Endothelial cell (in vitro differentiated cells): ENCODE measurements around the gene CST9. TPM values are rescaled to one million over a fixed set of nuclear protein-coding genes. Genes with fewer than 3 reads are reported as not detected.

Experiments used
- DNase-seq: peaks from one replicate; pipeline ENCODE4 v3.0.0; 2021; ENCODE audit warnings: low spot score
- H3K27ac Mint-ChIP-seq: one replicate; pipeline ENCODE4 v1.8.0; 2021; ENCODE audit warnings: mixed read lengths, inconsistent platforms; ENCODE audit not compliant: unreplicated experiment
- H3K27me3 Mint-ChIP-seq: one replicate; pipeline ENCODE4 v1.8.0; 2021; ENCODE audit warnings: mild to moderate bottlenecking, moderate library complexity, mixed read lengths, inconsistent platforms; ENCODE audit not compliant: unreplicated experiment
- H3K36me3 Mint-ChIP-seq: one replicate; pipeline ENCODE4 v1.8.0; 2021; ENCODE audit warnings: mild to moderate bottlenecking, low read depth, mixed read lengths, inconsistent platforms; ENCODE audit not compliant: unreplicated experiment
- H3K4me1 Mint-ChIP-seq: one replicate; pipeline ENCODE4 v1.8.0; 2021; ENCODE audit warnings: mild to moderate bottlenecking, mixed read lengths, inconsistent platforms; ENCODE audit not compliant: unreplicated experiment
- H3K4me3 Mint-ChIP-seq: one replicate; pipeline ENCODE4 v1.8.0; 2021; ENCODE audit warnings: mild to moderate bottlenecking, mixed read lengths, inconsistent platforms; ENCODE audit not compliant: unreplicated experiment
- H3K9me3 Mint-ChIP-seq: one replicate; pipeline ENCODE4 v1.8.0; 2021; ENCODE audit warnings: mixed read lengths, inconsistent platforms; ENCODE audit not compliant: unreplicated experiment
- total RNA-seq: library from RNA; stranded (reverse); fragmentation: NEBNext Ultra II Directional; extraction: Animal tissue kit (Norgen Biotek cat#: 25700); gene quantifications from one replicate; pipeline ENCODE4 v1.2.1, GENCODE V29; 2021; ENCODE audit not compliant: unreplicated experiment
- TF ChIP-seq, protein P1 (sequence below): fragments of 200-600 bp; sonication (generic); IDR thresholded peaks from one replicate; pipeline ENCODE4 v1.5.0; 2021; ENCODE audit warnings: antibody characterized with exemption; ENCODE audit not compliant: unreplicated experiment

CST9 gene
- total RNA-seq, 1 donor from 2014 or later = not detected

DNA sequence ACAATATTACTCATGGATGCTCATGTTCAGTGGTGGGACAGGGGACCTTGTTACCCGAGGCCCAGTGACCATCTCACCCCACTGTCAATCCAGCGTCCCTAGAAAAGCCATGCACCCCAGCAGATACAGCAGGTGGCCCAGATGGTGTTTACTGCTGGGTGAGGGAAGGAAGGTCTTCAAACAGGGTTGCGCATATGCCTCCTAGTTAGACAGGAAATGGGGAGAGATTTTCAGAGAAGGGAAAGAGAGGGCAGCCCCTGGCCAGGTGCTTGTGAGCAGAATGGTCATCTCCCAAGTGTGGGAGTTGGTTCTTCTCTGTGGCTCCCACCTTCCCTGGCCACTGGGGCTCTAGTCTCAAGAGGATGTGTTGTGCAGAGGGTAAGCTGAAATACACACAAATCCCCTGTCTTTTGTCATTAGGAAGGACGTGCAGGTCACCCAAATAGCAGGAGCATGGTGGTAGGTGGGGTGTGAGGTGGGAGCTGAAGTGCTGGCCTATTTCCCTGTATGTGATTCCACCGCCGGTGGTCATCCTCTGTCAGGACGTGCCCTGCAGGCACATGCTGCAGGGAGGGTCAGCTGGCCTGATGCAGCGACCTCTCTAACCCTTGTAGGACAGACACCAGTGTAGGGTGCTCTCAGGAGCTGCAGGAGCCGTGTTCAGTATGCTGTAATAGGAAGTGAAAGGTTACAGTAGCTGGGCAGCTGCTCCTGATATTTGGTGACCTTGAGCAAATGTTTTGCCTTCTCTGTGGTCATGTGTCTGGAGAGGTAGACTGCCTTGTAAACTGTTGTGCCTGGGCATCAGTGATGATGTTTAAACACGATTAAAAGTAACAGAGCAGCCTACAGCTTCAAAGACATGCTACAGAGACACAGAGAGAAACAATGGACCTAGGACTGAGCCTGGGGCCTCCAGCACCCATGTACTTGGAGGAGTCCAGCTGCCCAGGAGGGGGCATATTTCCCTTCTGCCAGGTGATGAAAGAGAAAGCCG, 35.3 kb upstream of the CST9 start:
- peaks cover 15% of the 10 kb centered on the region for H3K4me1 Mint-ChIP-seq
- no peak for DNase-seq
- peaks cover 6% of the 10 kb centered on the region for H3K27me3 Mint-ChIP-seq
- TF ChIP-seq, protein P1, sequence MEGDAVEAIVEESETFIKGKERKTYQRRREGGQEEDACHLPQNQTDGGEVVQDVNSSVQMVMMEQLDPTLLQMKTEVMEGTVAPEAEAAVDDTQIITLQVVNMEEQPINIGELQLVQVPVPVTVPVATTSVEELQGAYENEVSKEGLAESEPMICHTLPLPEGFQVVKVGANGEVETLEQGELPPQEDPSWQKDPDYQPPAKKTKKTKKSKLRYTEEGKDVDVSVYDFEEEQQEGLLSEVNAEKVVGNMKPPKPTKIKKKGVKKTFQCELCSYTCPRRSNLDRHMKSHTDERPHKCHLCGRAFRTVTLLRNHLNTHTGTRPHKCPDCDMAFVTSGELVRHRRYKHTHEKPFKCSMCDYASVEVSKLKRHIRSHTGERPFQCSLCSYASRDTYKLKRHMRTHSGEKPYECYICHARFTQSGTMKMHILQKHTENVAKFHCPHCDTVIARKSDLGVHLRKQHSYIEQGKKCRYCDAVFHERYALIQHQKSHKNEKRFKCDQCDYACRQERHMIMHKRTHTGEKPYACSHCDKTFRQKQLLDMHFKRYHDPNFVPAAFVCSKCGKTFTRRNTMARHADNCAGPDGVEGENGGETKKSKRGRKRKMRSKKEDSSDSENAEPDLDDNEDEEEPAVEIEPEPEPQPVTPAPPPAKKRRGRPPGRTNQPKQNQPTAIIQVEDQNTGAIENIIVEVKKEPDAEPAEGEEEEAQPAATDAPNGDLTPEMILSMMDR = no peak
- H3K4me3 Mint-ChIP-seq = no peak overlapping the region
- no peaks in the 10 kb centered on the region for H3K9me3 Mint-ChIP-seq
- H3K27ac Mint-ChIP-seq = no peak overlapping the region
- H3K36me3 Mint-ChIP-seq = no peaks in the 10 kb centered on the region

DNA sequence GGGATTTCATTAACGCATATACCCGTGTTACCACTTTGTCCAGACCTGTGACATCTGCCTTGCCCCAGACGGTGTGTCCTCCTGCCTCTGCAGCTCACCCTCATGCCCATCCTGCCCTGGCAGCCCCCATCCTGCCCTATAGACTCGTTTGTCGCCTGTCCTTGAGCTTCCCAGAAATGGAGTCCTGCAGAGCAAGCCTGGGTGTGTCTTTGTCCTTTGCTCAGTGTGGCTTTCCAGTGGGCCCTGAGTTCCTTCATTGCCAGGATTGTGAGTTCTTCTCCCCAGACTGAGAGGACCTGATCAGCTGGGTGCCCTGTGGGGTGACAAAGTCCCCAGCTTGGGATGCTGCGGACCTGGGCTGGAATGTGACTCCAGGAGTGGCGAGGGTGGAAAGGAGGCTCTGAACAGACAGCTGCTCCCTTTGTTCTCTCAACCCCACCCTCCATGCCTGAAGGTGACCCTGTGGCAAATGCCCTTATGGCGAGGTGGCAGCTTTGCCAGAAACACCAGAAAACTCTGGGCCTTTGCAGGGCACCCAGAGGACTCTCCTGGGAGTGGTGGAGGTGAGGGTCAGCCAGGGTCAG, 34.4 kb upstream of the CST9 start:
- no peak for DNase-seq
- peaks cover 6% of the 10 kb centered on the region for H3K27me3 Mint-ChIP-seq
- no peak overlapping the region for H3K4me3 Mint-ChIP-seq
- TF ChIP-seq, protein P1 = no peak
- H3K4me1 Mint-ChIP-seq = peaks cover 17% of the 10 kb centered on the region
- H3K9me3 Mint-ChIP-seq = no peaks in the 10 kb centered on the region
- H3K27ac Mint-ChIP-seq = no peak overlapping the region
- H3K36me3 Mint-ChIP-seq = no peaks in the 10 kb centered on the region

DNA sequence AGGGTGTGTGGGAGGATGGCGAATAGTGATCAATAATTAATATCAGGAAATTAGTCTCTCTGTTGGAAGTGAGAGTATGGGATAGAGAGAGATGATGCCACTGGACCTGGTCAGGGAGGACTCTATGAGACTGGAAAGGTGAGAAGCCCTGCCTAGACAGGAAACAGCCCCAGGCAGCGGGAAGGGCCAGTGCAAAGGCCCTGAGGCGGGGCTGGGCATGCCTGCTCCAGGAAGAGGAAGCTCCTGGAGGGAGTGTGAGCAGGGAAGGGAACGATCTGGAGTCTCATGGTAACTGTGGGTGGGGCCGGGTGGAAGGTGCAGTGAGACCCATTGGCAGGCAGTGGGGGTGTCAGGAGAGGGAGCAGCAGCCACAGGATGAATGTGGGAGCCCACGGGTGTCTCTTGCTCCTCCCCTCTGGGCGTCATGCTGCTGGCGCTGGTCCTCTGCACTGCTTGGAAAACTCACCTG, 33.8 kb upstream of the CST9 start:
- Mint-ChIP-seq H3K9me3 (no peaks in the 10 kb centered on the region), H3K27me3 (peaks cover 6% of the 10 kb centered on the region), H3K36me3 (peaks cover 6% of the 10 kb centered on the region), H3K27ac (peak overlapping the region; percentile 53), H3K4me1 (peaks cover 21% of the 10 kb centered on the region), H3K4me3 (no peak overlapping the region)
- TF ChIP-seq, protein P1 = no peak
- no peak for DNase-seq

DNA sequence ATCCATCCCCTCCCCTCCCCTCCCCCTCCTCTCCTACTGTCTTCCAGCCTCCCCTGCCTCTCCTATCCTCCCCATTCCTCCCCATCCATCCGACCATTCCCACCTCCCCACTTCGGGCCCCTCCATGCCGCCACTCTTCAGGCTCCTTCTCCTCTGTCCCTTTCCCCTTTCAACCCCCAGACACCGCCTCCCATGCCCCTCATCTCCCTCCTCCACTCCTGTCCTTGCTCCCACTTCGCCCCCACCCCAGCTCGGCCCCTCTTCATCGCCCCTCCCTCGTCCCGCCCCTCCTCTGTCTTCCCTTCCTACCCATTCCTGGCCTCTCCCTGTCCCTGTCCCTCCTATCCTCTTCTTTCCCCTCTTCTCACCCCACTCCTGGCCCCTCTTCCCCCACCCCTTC, 32.6 kb upstream of the CST9 start:
- no peak overlapping the region for H3K4me3 Mint-ChIP-seq
- no peaks in the 10 kb centered on the region for H3K9me3 Mint-ChIP-seq
- peaks cover 6% of the 10 kb centered on the region for H3K36me3 Mint-ChIP-seq
- DNase-seq = no peak
- H3K27ac Mint-ChIP-seq = no peak overlapping the region
- TF ChIP-seq, protein P1 = no peak
- peaks cover 6% of the 10 kb centered on the region for H3K27me3 Mint-ChIP-seq
- peaks cover 21% of the 10 kb centered on the region for H3K4me1 Mint-ChIP-seq
